ENCODE data around the gene TEK. TPM values are rescaled to one million over a fixed set of nuclear protein-coding genes. Genes with fewer than 3 reads are reported as not detected.
"Not testable (repeated sequence)": the region's sequence is repeated elsewhere in the genome, so short reads cannot be mapped to it uniquely, and the experiment has no call there.

The TEK gene
- total RNA-seq, 2 experiments from 2014 or later: not detected

- POLR2A ChIA-PET: no interaction called here
- CTCF ChIA-PET: no interaction called here
Observed at GRCh38 chr9:27205198-27205597, 96.2 kb downstream of the TEK start.

DNA sequence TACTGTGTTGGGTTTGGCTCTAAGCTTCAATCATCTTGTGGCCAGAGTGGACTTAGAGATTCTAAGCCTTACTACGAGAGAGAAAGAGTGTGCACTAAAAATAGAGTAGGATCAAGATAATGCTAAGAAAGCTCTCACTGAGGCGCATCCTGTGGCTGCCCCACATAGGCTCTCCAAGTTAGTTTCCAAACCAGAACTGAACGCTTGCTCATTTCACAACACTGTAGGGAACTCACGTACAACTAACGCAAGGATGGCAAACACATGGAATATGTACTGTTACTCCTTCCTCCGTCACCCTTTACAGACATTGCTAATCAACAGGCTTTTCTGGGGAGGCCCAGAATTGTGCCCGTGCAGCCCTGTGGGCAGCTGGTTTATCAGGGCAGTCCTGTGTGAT is 97.0 kb downstream of the TEK start:
- CTCF ChIA-PET: no interaction called here
- POLR2A ChIA-PET: no interaction called here

DNA sequence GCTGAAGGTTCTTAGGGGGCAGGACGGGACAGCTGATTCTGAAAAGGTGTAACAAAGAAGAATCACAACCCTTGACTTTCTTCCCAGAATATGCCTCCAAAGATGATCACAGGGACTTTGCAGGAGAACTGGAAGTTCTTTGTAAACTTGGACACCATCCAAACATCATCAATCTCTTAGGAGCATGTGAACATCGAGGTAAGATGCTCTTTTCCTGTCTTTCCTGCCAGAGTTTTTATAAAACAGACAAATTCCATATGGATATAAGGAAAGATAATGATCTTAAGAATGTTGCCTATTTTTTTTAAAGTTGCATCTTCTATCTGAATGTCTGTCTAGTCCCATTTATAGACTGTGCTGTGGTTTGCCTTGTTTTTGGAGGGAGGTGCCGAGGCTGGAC is 100.0 kb downstream of the TEK start:
- ChIA-PET CTCF (no interaction called here), POLR2A (no interaction called here)

DNA sequence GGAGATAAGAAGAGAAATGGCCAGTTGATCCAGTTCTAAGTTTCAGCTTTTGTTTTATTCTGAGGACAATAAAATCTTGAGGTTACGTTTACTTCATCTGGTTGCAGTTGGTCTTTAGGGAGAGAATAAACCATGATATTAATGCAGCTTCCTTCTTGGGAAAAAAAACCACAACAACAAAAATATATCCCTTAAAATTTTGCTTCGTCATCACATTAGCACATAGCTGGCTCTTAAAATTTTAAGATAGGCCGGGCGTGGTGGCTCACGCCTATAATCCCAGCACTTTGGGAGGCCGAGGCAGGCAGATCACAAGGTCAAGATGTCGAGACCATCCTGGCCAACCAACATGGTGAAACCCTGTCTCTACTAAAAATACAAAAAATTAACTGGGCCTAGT is 101.6 kb downstream of the TEK start:
- CTCF ChIA-PET: no interaction called here

GRCh38 chr9:27212191-27212590 is 103.2 kb downstream of the TEK start:
- ChIA-PET POLR2A (no interaction called here), CTCF (no interaction called here)

More for the DNA sequence above, 101.6 kb downstream of the TEK start:
- POLR2A ChIA-PET: no interaction called here

DNA sequence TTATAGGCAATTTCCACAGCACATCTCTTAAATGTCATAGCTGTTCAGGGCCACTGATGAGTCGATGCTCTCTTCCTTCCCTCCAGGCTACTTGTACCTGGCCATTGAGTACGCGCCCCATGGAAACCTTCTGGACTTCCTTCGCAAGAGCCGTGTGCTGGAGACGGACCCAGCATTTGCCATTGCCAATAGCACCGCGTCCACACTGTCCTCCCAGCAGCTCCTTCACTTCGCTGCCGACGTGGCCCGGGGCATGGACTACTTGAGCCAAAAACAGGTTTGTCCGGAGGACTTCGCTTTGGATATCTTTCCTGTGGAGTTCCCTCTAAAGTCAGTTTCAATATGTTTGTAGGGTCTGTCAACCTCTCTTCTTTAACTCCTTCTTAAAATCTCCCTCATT is 103.6 kb downstream of the TEK start:
- CTCF ChIA-PET: no interaction called here
- POLR2A ChIA-PET: no interaction called here

DNA sequence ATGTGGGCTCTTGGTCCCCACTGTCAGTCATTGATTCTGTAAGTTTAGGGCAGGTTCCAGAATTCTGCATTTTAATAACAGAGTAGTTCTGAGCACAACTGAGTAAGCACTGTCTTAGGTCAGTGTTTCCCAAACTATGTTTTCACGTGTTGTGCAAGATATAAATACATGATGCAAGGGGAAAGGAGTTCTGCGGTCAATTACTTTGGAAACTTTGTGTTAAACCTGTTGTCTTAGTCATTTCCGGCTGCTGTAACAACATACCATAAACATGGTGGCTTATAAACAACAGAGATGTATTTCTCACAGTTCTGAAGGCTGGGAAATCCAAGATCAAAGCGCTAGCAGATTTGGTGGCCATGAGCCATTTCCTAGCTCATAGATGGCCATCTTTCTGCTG is 118.2 kb downstream of the TEK start:
- CTCF ChIA-PET: no interaction called here

DNA sequence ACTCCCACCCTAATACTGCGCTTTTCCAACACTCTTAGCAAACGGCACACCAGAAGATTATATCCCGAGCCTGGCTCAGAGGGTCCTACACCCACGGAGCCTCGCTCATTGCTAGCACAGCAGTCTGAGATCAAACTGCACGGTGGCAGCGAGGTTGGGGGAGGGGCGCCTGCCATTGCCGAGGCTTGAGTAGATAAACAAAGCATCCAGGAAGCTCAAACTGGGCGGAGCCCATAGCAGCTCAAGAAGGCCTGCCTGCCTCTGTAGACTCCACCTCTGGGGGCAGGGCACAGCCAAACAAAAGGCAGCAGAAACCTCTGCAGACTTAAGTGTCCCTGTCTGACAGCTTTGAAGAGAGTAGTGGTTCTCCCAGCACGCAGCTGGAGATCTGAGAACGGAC is 130.6 kb downstream of the TEK start:
- CTCF ChIA-PET: not testable (repeated sequence)

More for the DNA sequence above, 118.2 kb downstream of the TEK start:
- POLR2A ChIA-PET: no interaction called here

GRCh38 chr9:27247756-27248155 is 138.7 kb downstream of the TEK start:
- ChIA-PET POLR2A (no interaction called here), CTCF (no interaction called here)

More for the DNA sequence above, 130.6 kb downstream of the TEK start:
- POLR2A ChIA-PET: not testable (repeated sequence)

GRCh38 chr9:27248702-27249101 is 139.7 kb downstream of the TEK start:
- ChIA-PET POLR2A (no interaction called here), CTCF (no interaction called here)

- ChIA-PET CTCF (no interaction called here), POLR2A (no interaction called here)
Observed at GRCh38 chr9:27258662-27259061, 149.6 kb downstream of the TEK start.

DNA sequence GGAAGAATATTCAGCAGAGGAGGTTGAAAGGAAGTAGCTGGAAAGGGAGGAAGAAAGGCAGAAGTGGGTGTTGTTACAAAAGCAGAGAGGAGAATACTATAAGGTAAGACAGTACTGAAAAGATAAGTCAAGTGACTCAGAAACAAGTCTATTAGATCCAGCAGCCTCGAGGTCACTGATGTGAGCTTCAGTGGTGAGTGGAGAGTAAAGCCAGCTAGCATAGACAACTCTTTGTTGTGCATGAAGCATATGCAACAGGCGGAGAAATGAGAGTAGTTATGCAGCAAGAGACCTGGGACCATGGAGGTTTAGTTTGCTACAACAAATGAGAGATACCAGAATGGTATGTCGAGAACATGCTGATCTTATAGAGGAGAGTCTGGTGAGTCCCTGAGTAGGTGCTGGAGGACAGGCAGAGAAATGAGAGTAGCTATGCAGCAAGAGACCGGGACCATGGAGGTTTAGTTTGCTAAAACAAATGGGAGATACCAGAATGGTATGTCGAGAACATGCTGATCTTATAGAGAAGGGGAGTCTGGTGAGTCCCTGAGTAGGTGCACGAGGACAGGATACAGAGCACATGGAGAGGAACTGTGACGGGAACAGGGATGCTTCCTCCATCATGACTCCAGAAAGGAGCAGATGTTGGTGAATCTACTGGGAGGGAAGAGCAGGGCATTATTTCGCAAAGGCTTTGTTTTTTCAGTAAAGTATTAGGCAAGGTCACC is 151.9 kb downstream of the TEK start:
- POLR2A ChIA-PET: no interaction called here
- CTCF ChIA-PET: interaction anchor here (0.6 kb wide), 1 partner anchor 538 kb away, joined by 4 read pairs; no protein-coding TSS in a partner anchor

DNA sequence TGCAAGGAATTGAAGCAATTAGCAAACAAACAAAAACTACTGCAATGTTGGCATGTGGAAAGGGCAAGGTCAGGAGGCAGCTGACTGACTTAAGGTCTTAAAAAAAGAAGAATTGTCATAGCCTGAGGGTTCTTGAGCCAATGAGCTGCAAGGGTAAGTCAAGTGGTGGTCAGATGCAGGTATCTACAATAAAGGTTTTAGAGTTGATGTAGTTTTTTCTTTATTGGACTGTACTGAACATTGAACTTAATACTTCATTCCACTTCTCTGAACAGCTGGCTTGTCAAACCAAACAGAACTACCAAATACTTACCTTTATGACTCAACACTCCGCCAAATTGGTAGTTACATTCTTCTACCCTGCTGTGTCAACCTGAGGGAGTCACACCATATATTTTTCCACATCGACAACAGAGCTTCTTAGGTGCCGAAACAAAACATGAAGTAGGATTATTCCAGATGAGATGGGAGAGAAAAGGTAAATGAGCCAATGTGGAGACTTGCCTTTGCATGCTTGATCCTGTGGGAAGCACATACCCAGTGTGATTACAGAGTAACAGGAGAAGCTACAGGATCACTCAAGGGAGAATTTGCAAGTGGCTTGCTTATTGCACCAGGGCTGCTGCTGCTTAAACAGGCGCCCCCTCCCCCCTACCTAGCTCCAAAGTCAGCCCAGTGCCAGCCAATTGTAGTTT is 152.6 kb downstream of the TEK start:
- ChIA-PET POLR2A (no interaction called here), CTCF (no interaction called here)

DNA sequence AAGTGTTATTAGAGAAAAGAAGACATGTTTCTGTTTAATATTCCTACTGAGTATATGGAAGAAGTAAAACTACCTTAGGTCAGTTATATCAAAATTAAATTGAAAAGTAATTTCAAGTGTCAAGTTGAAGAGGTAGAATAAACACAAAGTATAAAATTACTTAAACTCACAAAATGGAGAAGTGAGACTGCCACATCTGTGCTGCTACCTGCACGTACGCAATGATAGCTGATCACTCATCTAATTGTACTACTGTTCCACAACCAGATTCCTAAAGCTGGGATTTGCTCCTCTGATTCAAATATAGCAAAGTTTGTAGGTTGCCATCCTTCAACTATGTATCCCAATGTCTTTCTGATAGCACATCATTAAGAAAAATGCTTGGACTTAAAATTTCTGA is 163.1 kb downstream of the TEK start:
- ChIA-PET CTCF (no interaction called here), POLR2A (no interaction called here)

- CTCF ChIA-PET: no interaction called here
- POLR2A ChIA-PET: no interaction called here
Observed at GRCh38 chr9:27273186-27273585, 164.2 kb downstream of the TEK start.

DNA sequence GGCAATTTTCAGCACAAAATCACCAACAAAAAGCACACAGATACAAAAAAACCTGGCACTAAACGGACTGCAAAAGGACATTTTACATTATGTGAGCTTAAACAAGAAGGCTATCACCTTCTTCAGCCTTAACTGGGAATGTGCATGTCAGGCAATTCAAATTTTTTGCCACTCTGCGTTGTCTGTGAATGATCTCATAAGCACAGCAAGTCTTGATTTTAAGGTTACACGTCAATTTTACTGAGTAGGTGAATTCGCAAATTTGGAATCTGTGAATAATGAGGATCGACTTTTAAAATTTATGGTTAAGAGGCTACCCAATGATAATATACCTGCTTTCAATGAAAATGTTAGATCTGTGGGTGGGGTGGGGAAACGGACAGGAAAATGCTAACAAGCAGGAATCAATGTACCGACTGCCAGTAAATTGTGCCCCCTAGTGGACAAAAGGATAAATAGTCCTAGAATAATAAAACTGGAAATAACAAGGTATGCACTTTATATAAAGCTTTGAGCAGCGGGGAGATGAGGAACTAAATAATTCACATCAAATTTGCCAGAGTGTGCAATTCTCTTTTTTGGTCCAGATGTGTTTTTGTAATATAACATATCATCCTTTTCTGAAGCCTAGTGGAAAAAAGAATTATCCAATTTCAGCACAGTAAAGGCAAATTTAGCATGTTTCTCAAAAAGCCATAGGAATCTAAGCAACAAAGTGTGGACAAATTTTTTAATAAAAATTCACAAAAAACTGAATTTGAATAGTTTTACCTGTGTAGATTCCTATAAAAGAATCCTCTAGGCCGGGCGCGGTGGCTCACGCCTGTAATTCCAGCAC is 167.4 kb downstream of the TEK start:
- ChIA-PET POLR2A (no interaction called here), CTCF (interaction anchor here (1.4 kb wide), 1 partner anchor 25 kb away, joined by 5 read pairs; no protein-coding TSS in a partner anchor)

GRCh38 chr9:27278374-27278773 is 169.3 kb downstream of the TEK start:
- ChIA-PET CTCF (no interaction called here), POLR2A (no interaction called here)

GRCh38 chr9:27279611-27280010 is 170.6 kb downstream of the TEK start:
- ChIA-PET CTCF (interaction anchor here (1.0 kb wide), 1 partner anchor 15 kb away, joined by 3 read pairs; no protein-coding TSS in a partner anchor), POLR2A (no interaction called here)
